GOT3 (cell line): ENCODE measurements around the gene PTH1R.

Experiments used
- DNase-seq: peaks from one replicate; lab custom pipeline; 2025; ENCODE audit warnings: mixed read lengths; lab: John Stamatoyannopoulos, UW

PTH1R gene

DNA sequence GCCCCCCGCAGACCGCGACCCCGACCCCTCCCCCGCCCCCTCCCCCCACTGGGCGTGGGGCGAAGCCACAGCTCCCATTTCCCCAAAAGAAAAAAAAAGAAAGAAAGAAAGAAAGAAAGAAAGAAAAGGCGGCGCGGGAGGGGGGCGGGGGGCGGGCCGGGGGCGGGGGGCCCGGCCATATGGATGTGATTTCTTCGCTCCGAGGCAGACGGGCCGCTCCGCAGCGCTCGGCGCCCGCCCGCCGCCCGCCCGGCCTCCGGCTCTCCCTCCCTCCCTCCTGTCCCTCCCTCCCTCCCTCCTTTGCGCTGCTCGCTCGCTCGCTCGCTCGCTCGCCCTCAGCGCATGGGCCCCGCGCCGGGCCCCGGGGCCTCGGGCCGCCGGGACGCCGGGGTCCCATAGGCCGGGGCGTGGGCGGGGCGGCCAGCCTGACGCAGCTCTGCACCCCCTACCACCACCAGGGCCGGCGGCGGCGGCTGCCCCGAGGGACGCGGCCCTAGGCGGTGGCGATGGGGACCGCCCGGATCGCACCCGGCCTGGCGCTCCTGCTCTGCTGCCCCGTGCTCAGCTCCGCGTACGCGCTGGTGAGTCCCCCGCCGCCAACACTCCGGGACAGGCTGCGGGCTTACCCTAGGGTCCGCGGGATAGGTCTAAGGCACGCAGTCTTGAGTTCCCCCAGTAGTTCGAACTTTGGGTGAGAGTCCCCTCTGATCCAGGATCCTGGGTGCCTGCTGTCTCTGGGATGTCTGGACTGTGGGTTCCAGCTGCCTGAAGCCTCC is 5.7 kb downstream of the PTH1R start:
- DNase-seq: no peak

GRCh38 chr3:46883830-46884185 is 6.3 kb downstream of the PTH1R start:
- no peak for DNase-seq

- no peak for DNase-seq
Measured at GRCh38 chr3:46884427-46884826, 6.9 kb downstream of the PTH1R start.

- DNase-seq: no peak
Measured at GRCh38 chr3:46884929-46885328, 7.4 kb downstream of the PTH1R start.

DNA sequence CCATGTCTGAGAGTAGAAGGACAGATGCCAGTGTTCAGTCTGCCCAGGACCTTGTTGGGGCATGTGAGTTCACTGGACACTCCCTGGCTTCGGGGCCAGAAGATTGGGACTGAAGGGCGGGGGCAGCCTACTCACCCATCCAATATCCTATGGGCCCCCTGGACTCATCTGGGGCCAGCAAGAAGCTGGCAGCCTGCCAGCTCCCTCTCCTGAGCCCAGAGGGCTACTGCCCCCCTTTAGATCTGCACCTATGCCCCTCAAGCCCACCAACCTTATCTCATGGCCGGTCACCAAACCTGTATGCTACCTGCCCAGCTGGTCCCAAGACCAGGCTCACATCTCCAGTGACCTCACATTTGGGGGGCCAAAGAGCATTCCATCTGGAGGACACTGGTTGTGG is 8.1 kb downstream of the PTH1R start:
- DNase-seq: no peak

DNA sequence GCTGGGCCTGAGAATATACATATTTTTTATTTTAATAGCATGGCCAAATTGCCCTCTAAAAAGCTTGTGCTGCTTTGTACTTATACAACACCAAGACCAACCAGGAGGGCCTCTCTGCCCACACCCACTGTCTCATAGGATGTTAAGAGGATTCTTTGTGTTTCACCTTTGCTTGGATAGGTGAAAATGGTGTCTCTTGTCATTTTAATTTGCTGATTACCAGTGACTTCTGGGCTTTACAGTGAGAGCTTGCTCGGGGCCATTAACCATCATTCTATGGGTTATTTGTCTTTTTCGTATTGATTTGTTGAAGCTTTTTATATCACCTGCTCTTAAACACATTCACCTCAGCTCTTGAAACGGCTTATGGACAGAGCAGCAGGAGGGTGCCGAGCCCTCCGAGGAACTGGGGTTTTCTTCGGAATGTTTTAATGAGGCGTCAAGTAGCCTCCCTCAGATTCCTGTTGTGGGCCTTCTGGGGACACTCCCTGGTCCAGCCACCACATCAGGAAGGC is 10.5 kb downstream of the PTH1R start:
- DNase-seq: no peak

DNA sequence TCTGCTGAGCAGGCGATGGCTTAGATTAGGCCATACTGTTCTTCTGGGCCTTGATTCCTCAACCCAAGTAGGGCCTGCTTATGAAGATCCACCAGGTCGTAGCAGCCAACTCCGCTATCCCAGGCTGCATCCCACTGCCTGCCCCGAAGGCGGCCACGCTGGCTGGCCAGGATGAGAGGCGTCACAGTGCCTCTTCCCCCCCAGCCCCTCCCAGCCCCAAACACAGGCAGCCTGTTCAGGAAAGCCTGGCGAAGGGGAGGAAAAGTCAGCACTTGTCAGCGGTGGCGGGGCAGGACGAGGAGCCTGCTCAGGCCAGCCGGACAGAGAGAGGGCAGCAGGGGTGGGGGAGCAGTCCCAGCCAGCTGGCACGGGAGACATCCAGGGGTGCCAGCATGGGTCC is 11.2 kb downstream of the PTH1R start:
- no peak for DNase-seq

DNA sequence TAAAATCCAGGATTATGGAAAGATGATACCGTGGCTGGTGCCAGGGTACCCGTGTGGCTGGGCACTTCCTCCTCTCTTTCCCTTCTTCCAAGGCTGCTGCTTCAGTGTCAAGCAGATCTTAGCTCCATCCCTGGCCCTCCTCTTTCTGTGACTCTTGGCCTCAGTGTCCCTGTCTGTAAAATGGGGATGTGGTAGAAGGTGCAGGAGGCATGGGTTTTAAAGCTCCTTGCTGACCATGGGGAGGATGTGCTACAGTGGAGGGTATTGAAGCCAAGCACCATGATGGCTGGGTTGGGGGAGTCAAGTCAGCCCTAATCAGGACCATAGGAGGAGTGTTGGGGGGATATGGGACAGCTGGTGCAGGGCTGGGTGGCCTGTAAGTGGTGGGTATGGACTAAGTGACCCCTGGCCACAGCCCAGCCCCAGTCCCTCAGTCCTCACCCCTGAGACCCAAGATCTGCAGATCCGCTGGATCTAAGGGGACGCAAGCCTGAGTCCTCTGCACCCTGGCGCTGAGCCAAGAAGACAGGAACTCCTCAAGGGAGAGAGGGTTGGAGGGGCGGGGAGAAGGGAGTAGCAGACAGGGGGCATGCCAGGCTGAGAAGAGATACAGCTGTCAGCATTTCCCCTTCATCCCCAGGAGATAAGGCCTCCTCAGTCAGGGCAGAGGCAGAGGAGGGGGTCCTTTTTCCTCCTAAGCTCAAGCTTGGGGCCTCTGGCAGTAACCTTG is 12.0 kb downstream of the PTH1R start:
- DNase-seq: no peak

DNA sequence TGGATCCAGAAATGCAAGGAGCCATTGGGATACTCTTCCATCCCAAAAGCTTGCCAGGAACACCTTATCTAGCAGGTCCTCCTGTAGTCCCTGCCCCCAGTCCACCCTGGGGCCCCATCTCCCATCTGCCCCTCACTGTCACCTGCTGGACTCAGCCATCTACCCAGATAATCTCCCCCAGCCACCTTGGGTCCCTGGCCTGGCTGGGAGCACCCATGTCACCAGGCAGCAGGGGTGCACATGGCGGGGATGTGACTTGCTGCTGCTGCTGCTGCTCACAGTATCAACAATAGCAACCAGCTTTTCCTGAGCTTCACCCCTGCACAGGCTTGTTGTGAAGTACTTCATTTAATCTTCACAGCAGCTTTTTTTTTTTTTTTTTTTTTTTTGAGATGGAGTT is 12.6 kb downstream of the PTH1R start:
- DNase-seq: no peak

DNA sequence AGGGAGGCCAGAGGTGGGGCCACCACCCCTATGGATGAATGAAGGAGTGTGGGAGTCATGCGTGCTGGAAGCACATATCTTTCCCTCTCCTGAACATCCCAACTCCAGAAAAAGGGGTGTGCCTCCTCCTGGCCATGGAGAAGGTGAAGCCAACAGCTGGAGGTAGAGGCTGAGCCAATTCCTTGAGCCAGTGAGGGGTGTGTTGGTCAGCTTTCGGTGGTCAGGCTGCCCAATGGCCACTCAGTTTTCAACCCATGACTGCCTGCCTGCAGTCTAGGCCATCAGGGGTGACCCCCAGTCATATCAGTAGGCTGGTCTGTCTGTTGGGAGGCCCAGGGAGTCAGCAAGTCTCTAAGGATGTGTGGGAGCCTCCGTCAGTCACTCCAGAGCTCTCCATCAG is 13.6 kb downstream of the PTH1R start:
- DNase-seq: no peak

DNA sequence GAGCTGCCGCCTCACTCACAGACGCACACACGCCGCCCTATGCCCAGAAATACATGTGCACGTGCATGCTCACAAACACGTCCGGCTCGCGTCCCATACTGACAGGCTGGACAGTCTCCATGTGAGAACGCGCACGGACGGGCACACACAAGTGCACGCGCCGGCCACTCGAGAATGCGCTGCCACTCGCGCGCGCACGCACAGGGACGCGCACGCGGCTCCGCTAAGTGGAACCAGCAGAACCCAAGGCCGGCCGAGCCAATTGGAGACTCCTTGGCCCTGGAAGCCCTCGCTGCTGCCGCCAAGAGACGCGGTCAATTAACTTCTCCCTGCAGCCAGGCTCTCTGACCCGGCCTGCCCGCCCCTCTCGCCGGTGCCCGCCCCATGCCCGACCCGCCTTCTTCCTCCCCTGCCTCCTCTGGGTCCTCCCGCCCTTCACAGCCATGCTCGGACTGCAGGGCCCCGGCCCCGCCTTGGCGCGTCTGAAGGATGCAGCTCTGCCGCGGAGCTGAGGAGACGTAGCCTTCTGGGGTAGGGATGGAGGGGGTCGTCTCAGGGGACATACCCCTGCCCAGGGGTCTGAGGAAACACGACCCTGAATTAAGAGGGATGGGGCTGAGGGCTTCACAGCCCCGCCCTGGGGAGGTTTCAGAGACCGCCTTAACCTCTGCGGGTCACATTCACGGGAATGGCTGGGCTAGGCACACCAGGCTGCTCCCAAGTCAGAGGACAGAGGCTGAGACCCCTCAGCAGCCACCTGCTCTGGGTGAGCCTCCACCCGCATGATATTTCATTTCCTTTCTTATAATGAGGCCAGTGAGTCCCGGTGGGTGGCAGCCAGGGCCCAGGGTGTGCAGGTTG is 15.0 kb downstream of the PTH1R start:
- DNase-seq: peak; percentile 14

DNA sequence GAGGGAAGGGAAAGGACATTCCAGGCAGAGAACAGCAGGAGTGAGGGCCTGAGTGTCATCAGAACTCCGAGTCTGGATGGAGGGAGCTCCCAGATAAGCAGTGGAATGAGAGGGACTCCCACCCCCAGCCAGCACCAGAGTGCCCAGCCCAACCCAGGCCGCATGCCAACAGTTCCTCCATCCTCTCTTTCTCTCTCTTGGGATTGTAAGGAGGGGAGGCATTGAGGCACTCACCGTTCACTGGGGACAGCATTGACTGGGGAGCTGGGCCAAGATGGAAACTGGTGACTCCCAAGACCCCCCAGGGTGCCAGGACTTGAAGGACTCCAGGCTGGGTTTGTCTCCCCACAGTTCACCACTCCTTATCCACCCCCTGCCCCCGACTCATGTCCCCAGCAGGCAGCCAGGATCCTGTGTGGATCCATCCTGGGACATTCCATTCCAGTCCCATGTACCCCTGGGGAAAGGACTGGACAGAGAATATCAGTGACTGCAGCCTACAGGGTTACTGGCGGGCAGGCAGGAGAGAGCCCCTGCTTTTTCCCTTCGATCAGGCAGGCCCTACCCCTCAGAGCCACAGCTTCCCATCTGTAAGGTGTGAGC is 15.7 kb downstream of the PTH1R start:
- DNase-seq: no peak

GRCh38 chr3:46893763-46894162 is 16.2 kb downstream of the PTH1R start:
- DNase-seq: no peak

DNA sequence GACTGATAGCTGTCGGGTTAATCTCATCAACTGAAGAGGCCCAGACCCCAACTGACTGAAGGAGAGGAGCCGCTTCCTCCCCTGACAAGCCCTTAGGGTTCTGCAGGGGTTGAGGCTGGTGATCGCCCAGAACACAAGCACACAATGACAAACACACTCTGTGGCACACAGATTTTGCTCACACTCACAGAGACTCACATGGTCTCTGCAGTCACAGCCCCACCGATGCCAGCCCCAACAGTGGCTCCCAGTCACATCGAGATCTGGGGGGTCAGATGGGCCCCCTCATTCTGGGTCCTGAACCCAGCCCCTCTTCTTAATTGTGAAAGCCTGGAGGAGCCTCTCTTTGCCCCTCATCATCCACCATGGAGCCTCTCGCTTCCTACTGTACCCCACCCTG is 16.7 kb downstream of the PTH1R start:
- no peak for DNase-seq

- peak; percentile 21 for DNase-seq
Measured at GRCh38 chr3:46895204-46895660, 17.7 kb downstream of the PTH1R start.

GRCh38 chr3:46895761-46896160 is 18.2 kb downstream of the PTH1R start:
- no peak for DNase-seq

- DNase-seq: no peak
Measured at GRCh38 chr3:46896386-46896785, 18.9 kb downstream of the PTH1R start.

- no peak for DNase-seq
Measured at GRCh38 chr3:46897031-46897430, 19.5 kb downstream of the PTH1R start.

DNA sequence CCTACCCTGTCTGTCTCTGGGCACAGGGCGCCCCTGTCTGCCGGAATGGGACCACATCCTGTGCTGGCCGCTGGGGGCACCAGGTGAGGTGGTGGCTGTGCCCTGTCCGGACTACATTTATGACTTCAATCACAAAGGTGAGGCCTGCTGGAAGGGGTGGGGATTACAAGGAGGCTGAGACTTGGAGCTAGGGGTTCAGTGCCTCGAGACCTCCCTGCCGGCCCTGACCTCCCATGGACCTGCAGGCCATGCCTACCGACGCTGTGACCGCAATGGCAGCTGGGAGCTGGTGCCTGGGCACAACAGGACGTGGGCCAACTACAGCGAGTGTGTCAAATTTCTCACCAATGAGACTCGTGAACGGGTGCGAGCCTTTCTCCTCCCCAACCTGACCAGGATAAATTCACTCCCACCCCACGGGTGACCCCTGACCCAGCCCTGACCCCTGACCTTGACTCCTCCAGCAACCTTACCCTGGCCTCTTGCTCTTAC is 20.4 kb downstream of the PTH1R start:
- no peak for DNase-seq

DNA sequence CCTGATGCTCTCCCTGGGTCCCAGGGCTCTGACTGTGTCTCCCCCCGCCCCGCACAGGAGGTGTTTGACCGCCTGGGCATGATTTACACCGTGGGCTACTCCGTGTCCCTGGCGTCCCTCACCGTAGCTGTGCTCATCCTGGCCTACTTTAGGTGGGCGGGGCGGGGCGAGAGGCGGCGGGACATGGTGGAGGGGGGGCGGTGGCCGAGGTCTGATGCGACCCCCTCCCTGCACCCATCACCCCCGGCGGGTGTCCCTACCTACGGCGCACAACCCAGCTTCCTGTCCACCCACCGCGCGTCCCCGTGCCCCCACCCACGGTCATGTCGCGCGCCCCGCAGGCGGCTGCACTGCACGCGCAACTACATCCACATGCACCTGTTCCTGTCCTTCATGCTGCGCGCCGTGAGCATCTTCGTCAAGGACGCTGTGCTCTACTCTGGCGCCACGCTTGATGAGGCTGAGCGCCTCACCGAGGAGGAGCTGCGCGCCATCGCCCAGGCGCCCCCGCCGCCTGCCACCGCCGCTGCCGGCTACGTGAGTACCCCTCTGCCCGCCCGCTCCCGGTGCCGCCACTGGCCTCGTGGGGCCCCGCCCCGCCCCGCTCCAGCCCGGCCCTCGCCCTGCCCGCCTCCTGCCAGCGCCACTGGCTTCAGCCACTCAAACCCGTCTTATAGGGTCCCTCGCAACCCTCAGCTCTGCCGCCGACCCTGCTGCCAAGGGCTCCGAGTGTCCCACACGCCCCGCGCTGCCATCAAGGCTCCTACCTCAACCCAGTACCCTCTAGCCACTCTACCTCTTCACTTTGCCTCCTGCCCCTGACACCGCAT is 21.0 kb downstream of the PTH1R start:
- no peak for DNase-seq
